Smooth muscle cell (in vitro differentiated cells): ENCODE measurements around the gene SLC16A12. TPM values are rescaled to one million over a fixed set of nuclear protein-coding genes. Genes with fewer than 3 reads are reported as not detected.

Experiments
- DNase-seq: peaks from one replicate; lab custom pipeline; 2025; ENCODE audit not compliant: unreplicated experiment; lab: John Stamatoyannopoulos, UW
- H2AFZ ChIP-seq: fragments of 200-600 bp; sonication (generic); 2 replicates; pipeline ENCODE4 v1.6.0; 2016; ENCODE audit warnings: antibody characterized with exemption, low read depth, mild to moderate bottlenecking
- H3F3A ChIP-seq: fragments of 200-600 bp; sonication (generic); 2 replicates; pipeline ENCODE4 v1.6.0; 2017; ENCODE audit warnings: antibody characterized with exemption, low read depth
- H3K27ac ChIP-seq: fragments of 200-600 bp; sonication (generic); 2 replicates; pipeline ENCODE4 v1.5.1; 2016; ENCODE audit warnings: low read depth, mild to moderate bottlenecking
- H3K27me3 ChIP-seq: fragments of 200-600 bp; sonication (generic); 2 replicates; pipeline ENCODE4 v1.6.1; 2016; ENCODE audit warnings: low read depth, mild to moderate bottlenecking
- H3K36me3 ChIP-seq: fragments of 200-600 bp; sonication (generic); 2 replicates; pipeline ENCODE4 v1.5.1; 2016; ENCODE audit warnings: low read depth
- H3K4me1 ChIP-seq: fragments of 200-600 bp; sonication (generic); 2 replicates; pipeline ENCODE4 v1.5.1; 2016; ENCODE audit warnings: low read depth
- H3K4me2 ChIP-seq: fragments of 200-600 bp; sonication (generic); 2 replicates; pipeline ENCODE4 v1.6.0; 2016; ENCODE audit warnings: mild to moderate bottlenecking
- H3K4me3 ChIP-seq: fragments of 200-600 bp; sonication (generic); 2 replicates; pipeline ENCODE4 v1.5.1; 2016; ENCODE audit warnings: mild to moderate bottlenecking
- H3K79me2 ChIP-seq: fragments of 200-600 bp; sonication (generic); 2 replicates; pipeline ENCODE4 v1.6.0; 2016; ENCODE audit warnings: low read depth, mild to moderate bottlenecking
- H3K9ac ChIP-seq: fragments of 200-600 bp; sonication (generic); 2 replicates; pipeline ENCODE4 v1.6.0; 2016; ENCODE audit warnings: low read depth
- H3K9me3 ChIP-seq: fragments of 200-600 bp; sonication (generic); replicated peaks from 2 replicates; pipeline ENCODE4 v1.5.1; 2016; ENCODE audit warnings: low read depth
- H4K20me1 ChIP-seq: fragments of 200-600 bp; sonication (generic); 2 replicates; pipeline ENCODE4 v1.6.0; 2016; ENCODE audit warnings: low read depth
- CTCF ChIP-seq: fragments of 200-600 bp; sonication (generic); IDR thresholded peaks from 2 replicates; pipeline ENCODE4 v1.5.1; 2017; ENCODE audit warnings: borderline replicate concordance, mild to moderate bottlenecking, antibody characterized with exemption; ENCODE audit not compliant: insufficient read depth, poor library complexity, severe bottlenecking
- WGBS: methylation state at CpG from one replicate; pipeline ENCODE4 v1.1.7; 2016; ENCODE audit warnings: low lambda C conversion rate; 5-methylcytosine and 5-hydroxymethylcytosine counted together
- polyA plus RNA-seq: library from polyadenylated mRNA; unstranded; fragments of >200 nt; fragmentation: Nextera tagmentation; extraction: Ambion mirVana; gene quantifications from 2 replicates; pipeline ENCODE4 v1.2.1, GENCODE V29; 2016
- total RNA-seq: library from RNA; depleted of rRNA; stranded (reverse); fragments of >200 nt; gene quantifications from 2 replicates; pipeline ENCODE4 v1.2.3, GENCODE V29; 2014

Gene SLC16A12
- total and polyA plus RNA-seq, 2 experiments from 2014 or later, result not detected

GRCh38 chr10:89522463-89522862 is 12.9 kb downstream of the SLC16A12 start:
- no peak overlapping the region for H3K27ac ChIP-seq
- no peak overlapping the region for H3K9ac ChIP-seq
- WGBS, result 68% methylated on average over 1 of the region's 1 CpG
- H3K4me3 ChIP-seq, result no peak overlapping the region
- H2AFZ ChIP-seq, result no peak overlapping the region
- no peaks in the 10 kb centered on the region for H4K20me1 ChIP-seq
- no peak for TF ChIP-seq CTCF
- H3K36me3 ChIP-seq, result no peaks in the 10 kb centered on the region
- H3K27me3 ChIP-seq, result no peaks in the 10 kb centered on the region
- H3K79me2 ChIP-seq, result no peaks in the 10 kb centered on the region
- no peaks in the 10 kb centered on the region for H3K4me1 ChIP-seq
- no peak overlapping the region for H3K4me2 ChIP-seq
- H3K9me3 ChIP-seq, result no peaks in the 10 kb centered on the region
- H3F3A ChIP-seq, result peaks cover 10% of the 10 kb centered on the region
- DNase-seq, result no peak

DNA sequence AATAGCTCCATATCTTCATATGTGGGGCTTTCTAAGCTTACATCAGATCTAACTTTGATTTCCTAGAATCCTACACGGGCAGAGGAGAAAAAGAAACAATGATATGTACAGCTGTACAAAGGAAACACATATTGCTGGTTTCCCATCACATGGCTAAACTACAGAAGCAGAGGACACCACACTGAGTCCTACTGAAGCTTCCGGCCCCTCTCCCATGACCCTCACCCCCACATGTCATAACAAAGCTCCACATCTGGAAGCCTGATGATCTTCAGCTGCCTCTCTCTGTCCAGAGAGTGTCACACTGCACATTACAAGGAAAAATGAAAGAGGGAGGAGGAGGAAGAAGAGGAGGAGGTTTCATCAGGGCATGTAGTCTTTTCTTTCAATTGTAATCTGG is 14.0 kb downstream of the SLC16A12 start:
- peaks cover 16% of the 10 kb centered on the region for H3F3A ChIP-seq
- no peak for DNase-seq
- WGBS, result 81% methylated on average over 2 of the region's 2 CpGs

GRCh38 chr10:89520706-89521105 is 14.7 kb downstream of the SLC16A12 start:
- TF ChIP-seq CTCF, result no peak
- H3K9me3 ChIP-seq, result no peaks in the 10 kb centered on the region
- WGBS, result 57% methylated on average over 1 of the region's 1 CpG
- H3K4me1 ChIP-seq, result peaks cover 8% of the 10 kb centered on the region
- no peak overlapping the region for H2AFZ ChIP-seq
- DNase-seq, result no peak
- H4K20me1 ChIP-seq, result no peaks in the 10 kb centered on the region
- no peak overlapping the region for H3K27ac ChIP-seq
- no peak overlapping the region for H3K4me3 ChIP-seq
- no peaks in the 10 kb centered on the region for H3K79me2 ChIP-seq
- no peak overlapping the region for H3K9ac ChIP-seq
- H3K4me2 ChIP-seq, result no peak overlapping the region
- no peaks in the 10 kb centered on the region for H3K36me3 ChIP-seq
- H3F3A ChIP-seq, result peaks cover 16% of the 10 kb centered on the region
- H3K27me3 ChIP-seq, result no peaks in the 10 kb centered on the region

More for the DNA sequence above, 14.0 kb downstream of the SLC16A12 start:
- H3K9me3 ChIP-seq, result no peaks in the 10 kb centered on the region
- H3K79me2 ChIP-seq, result no peaks in the 10 kb centered on the region
- H3K4me2 ChIP-seq, result no peak overlapping the region
- peaks cover 1% of the 10 kb centered on the region for H3K4me1 ChIP-seq
- no peak overlapping the region for H3K27ac ChIP-seq
- H3K36me3 ChIP-seq, result no peaks in the 10 kb centered on the region
- no peak overlapping the region for H3K9ac ChIP-seq
- H2AFZ ChIP-seq, result no peak overlapping the region
- H3K27me3 ChIP-seq, result no peaks in the 10 kb centered on the region
- H3K4me3 ChIP-seq, result no peak overlapping the region
- no peak for TF ChIP-seq CTCF
- H4K20me1 ChIP-seq, result no peaks in the 10 kb centered on the region

DNA sequence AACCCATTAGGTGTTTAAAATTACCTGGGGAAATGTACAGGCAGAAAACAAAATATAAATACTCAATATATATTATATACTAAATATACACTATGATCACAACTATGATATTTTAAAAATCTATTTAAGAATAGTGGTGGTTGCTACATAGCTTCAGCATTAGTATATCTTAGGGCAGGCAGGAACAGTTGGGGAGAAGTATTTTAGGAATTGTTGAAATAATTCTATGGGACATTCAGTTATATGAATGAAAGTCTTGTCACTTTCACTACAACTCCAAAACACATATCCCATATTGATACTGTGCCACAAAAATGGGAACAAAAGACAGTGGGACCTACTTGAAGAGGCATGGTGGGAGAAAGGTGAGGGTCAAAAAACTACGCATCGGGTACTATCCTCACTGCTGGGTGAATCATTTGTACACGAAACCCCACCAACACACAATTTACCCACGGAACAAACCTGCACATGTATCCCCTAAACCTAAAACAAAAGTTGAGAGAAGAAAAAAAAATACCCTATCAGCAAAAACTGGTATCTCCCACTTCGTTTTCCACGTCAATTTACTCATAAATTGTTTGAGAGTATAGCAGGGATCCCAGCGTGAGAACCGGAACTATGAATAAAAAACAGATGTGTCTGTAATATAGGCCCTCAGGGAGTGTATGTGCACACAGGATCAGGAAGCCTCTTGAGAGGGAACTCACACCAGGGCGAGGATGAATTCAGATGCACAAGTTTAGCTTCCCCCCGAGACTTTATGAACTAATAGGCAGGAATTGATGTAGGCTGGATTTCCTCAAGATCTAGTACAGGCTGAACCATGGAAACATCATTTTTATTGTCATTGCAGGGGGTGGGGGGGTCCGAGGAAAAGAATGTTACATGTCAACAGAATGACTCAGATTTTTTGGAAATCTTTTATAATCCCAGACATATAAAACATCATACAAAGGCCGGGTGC is 16.2 kb downstream of the SLC16A12 start:
- no peak for DNase-seq
- Histone ChIP-seq H3K4me2 (no peak overlapping the region), H2AFZ (no peak overlapping the region), H3K79me2 (no peaks in the 10 kb centered on the region), H3K36me3 (no peaks in the 10 kb centered on the region), H3K27me3 (no peaks in the 10 kb centered on the region), H3K9ac (no peak overlapping the region), H3F3A (peaks cover 25% of the 10 kb centered on the region), H4K20me1 (no peaks in the 10 kb centered on the region), H3K4me3 (no peak overlapping the region), H3K9me3 (no peaks in the 10 kb centered on the region), H3K27ac (peak overlapping the region; percentile 25), H3K4me1 (peaks cover 8% of the 10 kb centered on the region)
- no peak for TF ChIP-seq CTCF
- WGBS, result 56% methylated on average over 12 of the region's 12 CpGs
